ENCODE data around the gene SLC39A1.
"Not testable (repeated sequence)": the region's sequence is repeated elsewhere in the genome, so short reads cannot be mapped to it uniquely, and the experiment has no call there.

Gene SLC39A1

GRCh38 chr1:153963030-153963849, at the start of gene SLC39A1:
SLC39A1 (minus strand) TSS chr1:153963537; CDS start chr1:153962715, 822 bp downstream.
- Histone ChIP-seq H3K27me3 (ENCODE audit: low read depth, low read length) (no peaks in the 10 kb centered on the region), H3K27ac (ENCODE audit: low read length) (peak within 1 kb of the TSS; percentile 94), H3K4me3 (ENCODE audit: low read depth in 1 of 2, low read length in 2 of 2) (peak within 1 kb of the TSS; percentile 81 to 84), H3K9me3 (ENCODE audit: control insufficient read depth in 1 of 2, low read length in 2 of 2) (no peaks in the 10 kb centered on the region), H3K4me1 (ENCODE audit: control insufficient read depth in 1 of 2, insufficient read depth in 2 of 2, low read length in 2 of 2) (peaks cover 30 to 45% of the 10 kb centered on the region in 2 donors), H3K36me3 (ENCODE audit: control insufficient read depth in 1 of 2, insufficient read depth in 2 of 2, low read length in 2 of 2) (peaks cover 8 to 10% of the 10 kb centered on the region in 2 donors)

- H3K4me3 ChIP-seq (ENCODE audit: low read depth in 1 of 2, low read length in 2 of 2); H3K36me3 ChIP-seq (ENCODE audit: control insufficient read depth in 1 of 2, insufficient read depth in 2 of 2, low read length in 2 of 2); H3K9me3 ChIP-seq (ENCODE audit: control insufficient read depth in 1 of 2, low read length in 2 of 2); H3K27me3 ChIP-seq (ENCODE audit: low read depth, low read length); H3K4me1 ChIP-seq (ENCODE audit: control insufficient read depth in 1 of 2, insufficient read depth in 2 of 2, low read length in 2 of 2); H3K27ac ChIP-seq (ENCODE audit: low read length): not testable (repeated sequence)
Observed at GRCh38 chr1:154012543-154012942, 49.2 kb upstream of the SLC39A1 start.

- no peak overlapping the region for H3K27ac ChIP-seq (ENCODE audit: low read length)
- no peaks in the 10 kb centered on the region for H3K9me3 ChIP-seq (ENCODE audit: control insufficient read depth in 1 of 2, low read length in 2 of 2)
- H3K36me3 ChIP-seq (ENCODE audit: control insufficient read depth in 1 of 2, insufficient read depth in 2 of 2, low read length in 2 of 2) = no peaks in the 10 kb centered on the region
- no peaks in the 10 kb centered on the region for H3K27me3 ChIP-seq (ENCODE audit: low read depth, low read length)
- H3K4me1 ChIP-seq (ENCODE audit: control insufficient read depth in 1 of 2, insufficient read depth in 2 of 2, low read length in 2 of 2) = no peaks in the 10 kb centered on the region
- no peak overlapping the region for H3K4me3 ChIP-seq (ENCODE audit: low read depth in 1 of 2, low read length in 2 of 2)
Observed at GRCh38 chr1:154012129-154012528, 48.8 kb upstream of the SLC39A1 start.

- H3K9me3 ChIP-seq (ENCODE audit: control insufficient read depth in 1 of 2, low read length in 2 of 2) = no peaks in the 10 kb centered on the region
- no peak overlapping the region for H3K27ac ChIP-seq (ENCODE audit: low read length)
- H3K4me1 ChIP-seq (ENCODE audit: control insufficient read depth in 1 of 2, insufficient read depth in 2 of 2, low read length in 2 of 2) = no peaks in the 10 kb centered on the region
- H3K4me3 ChIP-seq (ENCODE audit: low read depth in 1 of 2, low read length in 2 of 2) = no peak overlapping the region
- no peaks in the 10 kb centered on the region for H3K27me3 ChIP-seq (ENCODE audit: low read depth, low read length)
- H3K36me3 ChIP-seq (ENCODE audit: control insufficient read depth in 1 of 2, insufficient read depth in 2 of 2, low read length in 2 of 2) = no peaks in the 10 kb centered on the region
Observed at GRCh38 chr1:154006136-154006535, 42.8 kb upstream of the SLC39A1 start.

- no peak overlapping the region for H3K4me3 ChIP-seq (ENCODE audit: low read depth in 1 of 2, low read length in 2 of 2)
Observed at GRCh38 chr1:154000420-154000819, 37.1 kb upstream of the SLC39A1 start.

GRCh38 chr1:153996882-153997281, 33.5 kb upstream of the SLC39A1 start:
- H3K4me3 ChIP-seq (ENCODE audit: low read depth in 1 of 2, low read length in 2 of 2); H3K27ac ChIP-seq (ENCODE audit: low read length); H3K27me3 ChIP-seq (ENCODE audit: low read depth, low read length); H3K9me3 ChIP-seq (ENCODE audit: control insufficient read depth in 1 of 2, low read length in 2 of 2): not testable (repeated sequence)
- Histone ChIP-seq H3K4me1 (ENCODE audit: control insufficient read depth in 1 of 2, insufficient read depth in 2 of 2, low read length in 2 of 2) (peaks cover 10 to 28% of the 10 kb centered on the region in 2 donors), H3K36me3 (ENCODE audit: control insufficient read depth in 1 of 2, insufficient read depth in 2 of 2, low read length in 2 of 2) (peaks cover 17 to 24% of the 10 kb centered on the region in 2 donors)

More at GRCh38 chr1:154000420-154000819, 37.1 kb upstream of the SLC39A1 start:
- Histone ChIP-seq H3K27me3 (ENCODE audit: low read depth, low read length) (no peaks in the 10 kb centered on the region), H3K4me1 (ENCODE audit: control insufficient read depth in 1 of 2, insufficient read depth in 2 of 2, low read length in 2 of 2) (peaks cover 0 to 3% of the 10 kb centered on the region in 2 donors), H3K36me3 (ENCODE audit: control insufficient read depth in 1 of 2, insufficient read depth in 2 of 2, low read length in 2 of 2) (peaks cover 0 to 4% of the 10 kb centered on the region in 2 donors), H3K9me3 (ENCODE audit: control insufficient read depth in 1 of 2, low read length in 2 of 2) (no peaks in the 10 kb centered on the region), H3K27ac (ENCODE audit: low read length) (no peak overlapping the region)

GRCh38 chr1:153995640-153996039, 32.3 kb upstream of the SLC39A1 start:
- Histone ChIP-seq H3K36me3 (ENCODE audit: control insufficient read depth in 1 of 2, insufficient read depth in 2 of 2, low read length in 2 of 2) (peaks cover 20 to 26% of the 10 kb centered on the region in 2 donors), H3K9me3 (ENCODE audit: control insufficient read depth in 1 of 2, low read length in 2 of 2) (no peaks in the 10 kb centered on the region), H3K4me3 (ENCODE audit: low read depth in 1 of 2, low read length in 2 of 2) (no peak overlapping the region), H3K27ac (ENCODE audit: low read length) (no peak overlapping the region), H3K4me1 (ENCODE audit: control insufficient read depth in 1 of 2, insufficient read depth in 2 of 2, low read length in 2 of 2) (peaks cover 16 to 34% of the 10 kb centered on the region in 2 donors), H3K27me3 (ENCODE audit: low read depth, low read length) (no peaks in the 10 kb centered on the region)

GRCh38 chr1:153995202-153995601, 31.9 kb upstream of the SLC39A1 start:
- Histone ChIP-seq H3K4me1 (ENCODE audit: control insufficient read depth in 1 of 2, insufficient read depth in 2 of 2, low read length in 2 of 2) (peaks cover 16 to 34% of the 10 kb centered on the region in 2 donors), H3K9me3 (ENCODE audit: control insufficient read depth in 1 of 2, low read length in 2 of 2) (no peaks in the 10 kb centered on the region), H3K4me3 (ENCODE audit: low read depth in 1 of 2, low read length in 2 of 2) (no peak overlapping the region), H3K27ac (ENCODE audit: low read length) (no peak overlapping the region), H3K27me3 (ENCODE audit: low read depth, low read length) (no peaks in the 10 kb centered on the region), H3K36me3 (ENCODE audit: control insufficient read depth in 1 of 2, insufficient read depth in 2 of 2, low read length in 2 of 2) (peaks cover 20 to 26% of the 10 kb centered on the region in 2 donors)

- Histone ChIP-seq H3K36me3 (ENCODE audit: control insufficient read depth in 1 of 2, insufficient read depth in 2 of 2, low read length in 2 of 2) (peaks cover 20 to 26% of the 10 kb centered on the region in 2 donors), H3K27me3 (ENCODE audit: low read depth, low read length) (no peaks in the 10 kb centered on the region), H3K4me1 (ENCODE audit: control insufficient read depth in 1 of 2, insufficient read depth in 2 of 2, low read length in 2 of 2) (peaks cover 16 to 38% of the 10 kb centered on the region in 2 donors), H3K9me3 (ENCODE audit: control insufficient read depth in 1 of 2, low read length in 2 of 2) (no peaks in the 10 kb centered on the region), H3K4me3 (ENCODE audit: low read depth in 1 of 2, low read length in 2 of 2) (peak overlapping the region; percentile 94 to 96), H3K27ac (ENCODE audit: low read length) (peak overlapping the region; percentile 97)
Observed at GRCh38 chr1:153991806-153992205, 28.5 kb upstream of the SLC39A1 start.

- H3K27ac ChIP-seq (ENCODE audit: low read length) = peak overlapping the region; percentile 97
- peaks cover 20 to 26% of the 10 kb centered on the region in 2 donors for H3K36me3 ChIP-seq (ENCODE audit: control insufficient read depth in 1 of 2, insufficient read depth in 2 of 2, low read length in 2 of 2)
- peaks cover 16 to 38% of the 10 kb centered on the region in 2 donors for H3K4me1 ChIP-seq (ENCODE audit: control insufficient read depth in 1 of 2, insufficient read depth in 2 of 2, low read length in 2 of 2)
- no peaks in the 10 kb centered on the region for H3K9me3 ChIP-seq (ENCODE audit: control insufficient read depth in 1 of 2, low read length in 2 of 2)
- peak overlapping the region; percentile 94 to 96 for H3K4me3 ChIP-seq (ENCODE audit: low read depth in 1 of 2, low read length in 2 of 2)
- H3K27me3 ChIP-seq (ENCODE audit: low read depth, low read length) = no peaks in the 10 kb centered on the region
Observed at GRCh38 chr1:153991151-153991630, 27.9 kb upstream of the SLC39A1 start.

- Histone ChIP-seq H3K4me1 (ENCODE audit: control insufficient read depth in 1 of 2, insufficient read depth in 2 of 2, low read length in 2 of 2) (peaks cover 16 to 38% of the 10 kb centered on the region in 2 donors), H3K4me3 (ENCODE audit: low read depth in 1 of 2, low read length in 2 of 2) (peak within 1 kb of the TSS; percentile 94 to 96), H3K27me3 (ENCODE audit: low read depth, low read length) (no peaks in the 10 kb centered on the region), H3K27ac (ENCODE audit: low read length) (peak within 1 kb of the TSS; percentile 97), H3K36me3 (ENCODE audit: control insufficient read depth in 1 of 2, insufficient read depth in 2 of 2, low read length in 2 of 2) (peaks cover 20 to 29% of the 10 kb centered on the region in 2 donors), H3K9me3 (ENCODE audit: control insufficient read depth in 1 of 2, low read length in 2 of 2) (no peaks in the 10 kb centered on the region)
Observed at GRCh38 chr1:153990468-153991150, 27.3 kb upstream of the SLC39A1 start, which contains the start of gene RPS27. RPS27 (plus strand) TSS chr1:153990762; CDS start chr1:153990797, 35 bp downstream.
